Body of pancreas (tissue), 4 donors: ENCODE data around the gene CARNS1.

Source experiments
- POLR2A ChIP-seq, 3 donors: fragments of 450-650 bp; IDR thresholded peaks; one replicate each; pipeline ENCODE4 v1.6.1; 2016; ENCODE audit warnings: antibody characterized with exemption in 3 of 3, mild to moderate bottlenecking in 2 of 3
- TF ChIP-seq, protein P1 (sequence below), 7 experiments: fragments of 450-650 bp in 4 of 7; fragments of 200-600 bp in 3 of 7; sonication (generic) in 3 of 7; IDR thresholded peaks; one replicate each; pipeline ENCODE4 v1.5.1; 2016 to 2019; ENCODE audit warnings: antibody characterized with exemption in 7 of 7

DNA sequence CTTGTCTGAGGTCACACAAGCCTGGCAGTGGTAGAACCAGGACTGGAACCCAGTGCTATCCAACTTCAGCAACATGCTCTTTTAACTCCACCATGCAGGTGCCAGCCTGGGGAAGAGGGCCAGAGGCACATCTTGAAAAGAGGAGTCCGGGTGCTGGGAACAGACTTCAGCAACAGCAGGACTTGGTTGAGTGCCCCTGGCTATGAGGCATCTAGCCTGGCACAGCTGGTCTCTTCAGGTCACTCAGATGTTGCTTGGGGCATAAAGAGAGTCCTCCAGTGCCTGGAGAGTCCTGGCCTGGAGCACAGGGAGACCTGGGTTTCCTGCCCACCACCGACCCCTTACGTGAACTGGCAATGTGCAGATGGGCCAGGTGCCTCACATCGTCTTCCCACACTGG is 36.9 kb upstream of the CARNS1 start:
- TF ChIP-seq, protein P1, sequence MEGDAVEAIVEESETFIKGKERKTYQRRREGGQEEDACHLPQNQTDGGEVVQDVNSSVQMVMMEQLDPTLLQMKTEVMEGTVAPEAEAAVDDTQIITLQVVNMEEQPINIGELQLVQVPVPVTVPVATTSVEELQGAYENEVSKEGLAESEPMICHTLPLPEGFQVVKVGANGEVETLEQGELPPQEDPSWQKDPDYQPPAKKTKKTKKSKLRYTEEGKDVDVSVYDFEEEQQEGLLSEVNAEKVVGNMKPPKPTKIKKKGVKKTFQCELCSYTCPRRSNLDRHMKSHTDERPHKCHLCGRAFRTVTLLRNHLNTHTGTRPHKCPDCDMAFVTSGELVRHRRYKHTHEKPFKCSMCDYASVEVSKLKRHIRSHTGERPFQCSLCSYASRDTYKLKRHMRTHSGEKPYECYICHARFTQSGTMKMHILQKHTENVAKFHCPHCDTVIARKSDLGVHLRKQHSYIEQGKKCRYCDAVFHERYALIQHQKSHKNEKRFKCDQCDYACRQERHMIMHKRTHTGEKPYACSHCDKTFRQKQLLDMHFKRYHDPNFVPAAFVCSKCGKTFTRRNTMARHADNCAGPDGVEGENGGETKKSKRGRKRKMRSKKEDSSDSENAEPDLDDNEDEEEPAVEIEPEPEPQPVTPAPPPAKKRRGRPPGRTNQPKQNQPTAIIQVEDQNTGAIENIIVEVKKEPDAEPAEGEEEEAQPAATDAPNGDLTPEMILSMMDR (IDR thresholded peaks at IDR 0.05): no peak
- TF ChIP-seq POLR2A (IDR thresholded peaks at IDR 0.05): no peak
